ENCODE results near the gene MBNL3.
A peak's percentile ranks its signal among the peaks of the same experiment; 100 is the strongest.

The MBNL3 gene, protein sequence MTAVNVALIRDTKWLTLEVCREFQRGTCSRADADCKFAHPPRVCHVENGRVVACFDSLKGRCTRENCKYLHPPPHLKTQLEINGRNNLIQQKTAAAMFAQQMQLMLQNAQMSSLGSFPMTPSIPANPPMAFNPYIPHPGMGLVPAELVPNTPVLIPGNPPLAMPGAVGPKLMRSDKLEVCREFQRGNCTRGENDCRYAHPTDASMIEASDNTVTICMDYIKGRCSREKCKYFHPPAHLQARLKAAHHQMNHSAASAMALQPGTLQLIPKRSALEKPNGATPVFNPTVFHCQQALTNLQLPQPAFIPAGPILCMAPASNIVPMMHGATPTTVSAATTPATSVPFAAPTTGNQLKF

DNA sequence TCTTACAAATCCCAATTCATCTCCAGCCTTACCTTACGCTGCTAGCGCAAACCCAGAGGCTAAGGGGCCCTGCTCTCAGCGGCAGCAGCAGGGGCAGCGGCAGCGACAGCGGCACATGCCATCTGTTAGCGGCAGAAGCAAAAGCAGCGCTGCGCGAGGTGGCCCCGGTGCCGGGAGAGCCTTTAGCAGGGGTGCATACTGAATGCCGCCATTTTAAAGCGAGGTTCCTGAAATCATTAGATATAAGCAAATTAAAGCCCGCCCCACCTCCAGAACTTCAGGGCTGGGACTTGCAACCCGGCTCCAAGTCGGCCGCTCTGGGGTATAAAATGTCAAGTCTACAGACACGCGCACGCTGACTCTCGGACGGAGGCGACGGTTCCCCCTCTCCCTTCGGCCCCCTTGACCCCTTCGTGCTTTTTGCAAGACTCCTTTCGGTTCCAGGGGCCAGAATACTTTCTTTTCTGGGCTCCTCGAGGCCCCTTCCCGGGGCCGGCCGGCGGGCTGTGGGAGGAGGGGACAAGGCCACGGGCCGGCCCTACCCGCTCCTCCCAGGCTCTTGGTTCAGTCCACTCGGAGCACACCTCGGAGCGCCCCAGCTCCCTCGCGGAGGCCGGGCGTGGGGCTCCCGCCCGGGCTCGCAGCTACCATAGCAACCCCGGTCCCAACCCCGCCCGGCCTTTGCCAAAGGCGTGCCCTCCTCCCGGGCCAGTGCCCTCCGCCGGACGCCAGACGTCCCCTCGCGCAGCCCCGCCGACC, at the start of gene MBNL3:
Gene MBNL3, minus strand, starts transcription at position 220 of the 759 bp plus-strand sequence. CDS start 49,427 bp downstream, outside the sequence.
- peak; percentile 85 for DNase-seq

GRCh38 chrX:132533409-132533808, 44.6 kb upstream of the MBNL3 start:
- DNase-seq, result no peak

DNA sequence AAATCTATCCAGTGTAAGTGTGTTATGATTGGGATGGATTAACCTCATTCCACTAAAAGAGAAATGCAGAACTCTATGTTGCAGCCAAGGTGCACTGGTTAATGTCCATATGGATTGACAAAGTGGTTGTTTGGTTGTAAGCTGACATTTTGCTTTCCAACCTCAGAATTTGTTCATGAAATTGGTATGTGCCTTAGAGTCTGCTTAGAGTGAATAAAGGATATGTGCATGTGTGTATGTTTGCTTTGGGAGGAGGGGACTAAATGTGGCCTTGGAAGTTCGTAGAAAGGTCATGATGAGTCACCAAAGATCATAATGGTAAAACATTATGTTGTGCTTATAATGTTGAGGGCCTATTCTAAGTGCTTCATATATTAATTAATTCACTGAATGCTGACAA, 44.1 kb upstream of the MBNL3 start:
- no peak for DNase-seq

- no peak for DNase-seq
Measured at GRCh38 chrX:132532097-132532496, 43.3 kb upstream of the MBNL3 start.

DNA sequence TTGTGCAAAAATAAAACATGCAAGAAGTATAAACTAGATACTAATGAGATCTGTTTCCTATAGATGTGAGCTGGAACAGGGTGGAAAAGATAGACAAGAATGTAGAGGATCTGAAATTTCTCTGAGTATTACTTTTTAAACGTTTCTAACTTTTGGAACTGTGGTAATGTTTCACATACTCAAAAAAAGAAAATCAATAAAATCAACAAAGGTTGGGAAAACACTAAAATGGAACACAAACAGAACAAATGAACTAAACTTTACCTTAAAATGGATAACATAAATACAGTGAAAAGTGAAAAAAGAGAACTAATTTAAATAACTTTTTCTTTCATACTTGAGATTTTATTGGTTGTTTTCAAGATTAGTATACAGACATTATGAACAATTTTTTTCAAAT, 32.0 kb upstream of the MBNL3 start:
- DNase-seq, result no peak

DNA sequence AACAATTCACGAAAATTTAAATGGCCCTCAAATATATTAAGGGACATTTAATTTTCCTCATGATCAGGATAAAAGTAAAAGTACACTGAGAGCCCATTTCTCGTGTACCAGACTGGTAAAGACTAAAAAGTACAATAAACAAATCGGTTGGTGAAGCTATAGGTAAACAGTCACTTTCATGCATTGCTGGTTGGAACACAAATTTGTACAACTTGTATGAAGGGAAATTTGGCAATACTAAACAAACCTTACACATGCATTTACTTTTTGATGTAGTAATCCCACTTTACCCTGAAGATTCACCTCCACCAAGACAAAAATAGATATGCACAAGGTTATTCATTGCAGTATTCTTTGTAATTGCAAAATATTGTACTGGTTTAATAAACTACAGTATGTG, 31.4 kb upstream of the MBNL3 start:
- no peak for DNase-seq

- DNase-seq, result no peak
Measured at GRCh38 chrX:132518401-132518800, 29.6 kb upstream of the MBNL3 start.

DNA sequence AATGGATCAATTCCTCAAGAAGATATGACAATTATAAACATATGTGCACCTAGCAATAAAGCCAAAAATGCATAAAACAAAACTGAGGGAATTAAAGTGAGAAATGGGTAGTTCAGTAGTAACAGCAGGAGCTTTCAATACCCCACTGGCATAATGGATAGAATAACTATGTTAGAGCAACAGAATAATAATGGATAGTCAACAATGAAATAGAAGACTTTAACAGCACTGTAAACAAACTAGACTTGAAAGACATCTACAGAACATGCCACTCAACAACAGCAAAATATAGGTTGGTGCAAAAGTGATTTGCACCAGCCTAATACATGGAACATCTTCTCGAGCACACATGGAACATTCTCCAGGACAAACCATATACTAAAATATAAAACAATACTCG, 20.0 kb upstream of the MBNL3 start:
- no peak for DNase-seq

GRCh38 chrX:132505116-132505515, 16.3 kb upstream of the MBNL3 start:
- no peak for DNase-seq

GRCh38 chrX:132504417-132504816, 15.6 kb upstream of the MBNL3 start:
- no peak for DNase-seq

- DNase-seq, result no peak
Measured at GRCh38 chrX:132501606-132502005, 12.8 kb upstream of the MBNL3 start.

DNA sequence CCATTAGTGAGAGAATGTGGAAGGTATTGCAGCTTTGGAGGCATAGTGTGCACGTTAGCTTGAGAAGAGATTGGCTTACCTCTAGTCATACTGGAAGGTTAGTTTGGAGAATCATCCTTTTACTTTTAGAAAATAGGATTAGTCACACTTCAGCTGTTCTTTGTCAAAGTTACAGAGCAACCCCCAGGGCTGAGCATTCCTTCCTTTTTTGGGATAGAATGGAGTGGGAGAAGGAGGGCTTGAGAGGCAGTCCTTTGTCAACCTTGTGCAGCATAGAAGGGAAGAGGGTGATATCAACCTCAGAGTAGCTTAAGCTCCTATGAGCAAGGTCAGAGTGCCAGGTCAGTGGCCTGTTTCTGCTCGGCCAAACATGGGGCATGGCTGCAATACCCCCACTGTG, 8.6 kb upstream of the MBNL3 start:
- DNase-seq, result no peak

DNA sequence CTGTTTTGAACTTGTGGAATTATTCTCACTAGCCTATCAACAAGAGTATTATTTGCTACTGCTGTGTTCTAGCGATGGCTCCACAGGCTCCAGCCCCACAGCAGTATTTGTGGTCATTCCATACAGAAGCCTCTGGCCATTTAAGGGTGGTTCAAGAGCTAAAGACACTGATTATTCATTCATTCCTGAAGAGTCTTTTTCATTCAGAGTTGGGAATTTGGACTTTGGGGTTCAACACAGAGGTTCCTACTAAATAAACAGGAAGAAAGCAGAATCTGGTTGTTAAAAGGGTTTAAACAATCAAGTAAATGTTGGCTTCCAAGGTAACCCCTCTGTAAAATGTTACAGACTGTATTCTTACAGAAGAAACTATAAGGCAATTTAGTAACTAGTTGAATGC, 4.3 kb upstream of the MBNL3 start:
- no peak for DNase-seq

DNA sequence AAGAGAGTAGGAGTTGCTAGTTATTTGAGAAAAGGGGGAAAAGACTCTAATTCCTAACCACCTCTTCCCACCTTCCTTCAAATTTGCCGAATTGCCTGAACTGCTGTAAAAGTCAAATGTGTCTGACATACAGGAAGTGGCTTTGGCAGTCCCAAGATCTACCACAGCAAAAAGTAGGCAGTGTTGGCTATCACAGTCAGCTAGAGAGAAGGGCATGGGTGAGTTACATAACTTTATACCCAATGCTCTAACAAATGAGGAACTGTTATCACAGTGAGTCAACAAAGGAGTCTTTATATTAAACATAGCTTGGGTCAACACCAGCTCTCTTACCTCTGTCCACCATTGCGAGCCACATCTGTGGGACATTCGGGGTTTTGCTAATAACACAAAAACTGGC, 2.4 kb upstream of the MBNL3 start:
- no peak for DNase-seq

DNA sequence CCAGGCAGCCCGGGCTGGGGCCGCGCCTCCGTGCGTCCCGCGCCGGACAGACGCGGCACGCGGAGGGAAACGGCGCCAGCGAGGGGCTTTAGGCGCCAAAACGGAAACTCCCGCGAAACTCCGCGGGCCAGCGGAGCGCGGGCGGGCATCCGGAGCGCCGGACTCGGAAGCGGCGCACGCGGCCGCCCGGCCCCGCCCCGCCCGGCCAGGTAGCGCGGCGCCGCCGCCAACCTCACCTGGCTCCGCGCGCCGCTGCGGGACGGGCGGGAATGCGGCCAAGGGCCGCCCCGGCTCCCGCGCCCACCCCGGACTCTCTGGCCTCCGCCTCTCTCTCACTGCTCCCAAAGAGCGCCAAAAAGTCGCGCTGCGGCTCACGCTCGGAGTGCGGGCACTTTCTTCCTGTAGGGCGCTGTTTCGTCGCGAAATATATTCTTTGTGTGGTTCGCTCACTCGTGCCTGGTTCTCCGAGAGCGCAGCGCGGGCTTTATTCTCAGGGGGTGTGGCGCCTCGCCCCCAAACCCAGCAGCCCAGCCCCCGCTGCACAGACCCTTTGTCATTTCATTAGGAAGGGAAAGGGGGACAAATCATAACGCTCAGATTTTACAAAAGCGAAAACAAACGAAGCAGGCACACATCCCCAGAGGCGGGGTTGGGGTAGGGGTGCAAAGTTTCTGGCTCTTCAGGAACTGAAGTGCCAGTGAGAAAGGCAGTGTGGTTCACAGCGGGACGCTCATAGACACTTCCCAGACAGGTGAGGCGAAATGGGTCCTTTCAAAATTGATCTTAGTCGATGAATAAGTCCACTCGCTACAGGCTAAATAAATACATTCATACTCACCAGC, 961 bp upstream of the MBNL3 start:
- peak; percentile 57 for DNase-seq

- peak; percentile 17 for DNase-seq
Measured at GRCh38 chrX:132488180-132488705, 595 bp downstream of the MBNL3 start.

DNA sequence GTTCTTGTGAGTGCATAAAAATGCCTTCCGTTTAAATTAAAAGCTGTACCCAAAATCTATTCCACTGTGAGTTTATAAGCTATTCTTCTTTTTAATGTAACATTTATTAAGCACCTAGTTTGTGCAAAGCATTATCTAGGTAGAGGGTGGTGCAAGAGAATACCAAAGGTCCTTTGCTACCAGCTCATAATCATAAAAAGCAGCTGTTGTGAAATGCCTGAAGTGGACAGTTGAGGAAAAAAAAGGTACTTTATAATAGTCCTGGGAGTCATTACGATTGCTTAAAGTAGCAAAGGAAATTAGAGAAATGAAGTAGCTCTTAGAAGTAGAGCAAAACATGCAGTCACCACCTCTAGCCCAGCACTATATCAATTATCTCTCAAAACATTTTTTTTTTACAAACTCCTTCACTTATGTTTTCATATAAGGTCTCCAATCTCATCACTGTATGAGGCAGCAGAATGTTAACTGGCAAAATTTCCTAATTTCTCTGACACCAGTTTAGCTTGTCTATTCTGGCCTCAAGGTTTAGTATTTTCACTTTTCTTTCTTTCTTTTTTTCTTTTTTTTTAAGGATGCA, 2.1 kb downstream of the MBNL3 start:
- no peak for DNase-seq

DNA sequence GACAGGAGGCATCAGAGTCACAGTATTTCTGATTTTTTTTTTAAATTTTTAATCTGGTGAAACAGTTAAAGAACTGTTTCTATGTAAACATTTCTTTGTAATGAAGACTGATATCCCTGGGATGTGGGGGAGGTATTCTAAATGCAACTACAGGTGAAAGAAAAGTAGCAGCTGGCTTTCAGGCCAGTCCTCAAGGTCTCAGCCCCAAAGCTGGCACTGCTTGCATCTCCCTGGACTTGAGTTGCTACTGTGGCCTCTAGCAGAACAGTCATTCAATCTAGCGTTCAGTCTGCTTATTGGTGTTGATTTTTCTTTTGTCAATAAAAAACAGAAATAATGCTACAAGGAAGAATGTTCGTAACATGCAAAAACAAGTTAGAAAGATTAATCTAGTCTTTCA, 4.9 kb downstream of the MBNL3 start:
- DNase-seq, result no peak

GRCh38 chrX:132483488-132483887, 5.3 kb downstream of the MBNL3 start:
- DNase-seq, result no peak

DNA sequence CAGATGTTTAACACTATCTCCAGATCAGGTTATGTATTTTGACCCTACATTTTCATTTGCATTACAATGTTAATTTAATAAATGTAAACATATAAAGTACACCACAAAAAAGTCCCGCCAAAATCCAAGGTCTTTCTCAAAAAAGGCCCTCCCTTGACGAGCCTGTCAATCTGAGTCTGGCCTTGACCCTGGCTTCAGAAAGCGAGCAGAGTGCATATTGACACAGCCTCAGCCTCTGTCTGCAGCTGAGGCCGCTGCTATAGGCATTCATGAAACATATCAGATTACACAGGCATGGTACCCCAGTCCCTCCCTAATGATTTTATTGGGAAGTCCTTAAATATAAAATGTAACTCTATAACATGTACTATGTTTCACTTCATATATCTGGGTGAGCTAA, 6.2 kb downstream of the MBNL3 start:
- DNase-seq, result no peak

- no peak for DNase-seq
Measured at GRCh38 chrX:132481449-132481848, 7.4 kb downstream of the MBNL3 start.

GRCh38 chrX:132480581-132481203, 8.1 kb downstream of the MBNL3 start:
- no peak for DNase-seq
